ENCODE measurements around the gene BCL10. TPM values are rescaled to one million over a fixed set of nuclear protein-coding genes. Genes with fewer than 3 reads are reported as not detected.

The BCL10 gene
- total RNA-seq, 4 donors from 2014 or later = 14.9 to 24.0 (median 19.5) TPM

DNA sequence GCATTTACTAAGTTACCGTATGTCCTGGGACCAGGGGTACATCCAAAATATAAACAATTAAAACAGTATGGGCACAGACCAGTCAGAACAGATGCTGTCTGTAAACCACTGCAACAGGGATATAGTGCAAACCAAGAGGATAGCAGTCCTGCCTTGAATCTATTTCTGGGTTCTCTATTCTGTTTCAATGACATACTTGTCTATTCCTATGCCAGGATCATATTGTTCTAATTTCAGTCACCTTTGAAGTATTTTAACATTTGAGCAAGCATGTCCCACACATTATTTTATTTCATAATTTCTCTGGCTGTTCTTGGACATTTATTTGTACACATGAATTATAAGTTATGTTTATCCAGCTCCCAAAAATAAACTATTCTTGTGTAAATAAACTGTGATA is 47.5 kb downstream of the BCL10 start:
- TF ChIP-seq, protein P1, sequence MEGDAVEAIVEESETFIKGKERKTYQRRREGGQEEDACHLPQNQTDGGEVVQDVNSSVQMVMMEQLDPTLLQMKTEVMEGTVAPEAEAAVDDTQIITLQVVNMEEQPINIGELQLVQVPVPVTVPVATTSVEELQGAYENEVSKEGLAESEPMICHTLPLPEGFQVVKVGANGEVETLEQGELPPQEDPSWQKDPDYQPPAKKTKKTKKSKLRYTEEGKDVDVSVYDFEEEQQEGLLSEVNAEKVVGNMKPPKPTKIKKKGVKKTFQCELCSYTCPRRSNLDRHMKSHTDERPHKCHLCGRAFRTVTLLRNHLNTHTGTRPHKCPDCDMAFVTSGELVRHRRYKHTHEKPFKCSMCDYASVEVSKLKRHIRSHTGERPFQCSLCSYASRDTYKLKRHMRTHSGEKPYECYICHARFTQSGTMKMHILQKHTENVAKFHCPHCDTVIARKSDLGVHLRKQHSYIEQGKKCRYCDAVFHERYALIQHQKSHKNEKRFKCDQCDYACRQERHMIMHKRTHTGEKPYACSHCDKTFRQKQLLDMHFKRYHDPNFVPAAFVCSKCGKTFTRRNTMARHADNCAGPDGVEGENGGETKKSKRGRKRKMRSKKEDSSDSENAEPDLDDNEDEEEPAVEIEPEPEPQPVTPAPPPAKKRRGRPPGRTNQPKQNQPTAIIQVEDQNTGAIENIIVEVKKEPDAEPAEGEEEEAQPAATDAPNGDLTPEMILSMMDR (IDR thresholded peaks at IDR 0.05; ENCODE audit: low read depth) = no peak

DNA sequence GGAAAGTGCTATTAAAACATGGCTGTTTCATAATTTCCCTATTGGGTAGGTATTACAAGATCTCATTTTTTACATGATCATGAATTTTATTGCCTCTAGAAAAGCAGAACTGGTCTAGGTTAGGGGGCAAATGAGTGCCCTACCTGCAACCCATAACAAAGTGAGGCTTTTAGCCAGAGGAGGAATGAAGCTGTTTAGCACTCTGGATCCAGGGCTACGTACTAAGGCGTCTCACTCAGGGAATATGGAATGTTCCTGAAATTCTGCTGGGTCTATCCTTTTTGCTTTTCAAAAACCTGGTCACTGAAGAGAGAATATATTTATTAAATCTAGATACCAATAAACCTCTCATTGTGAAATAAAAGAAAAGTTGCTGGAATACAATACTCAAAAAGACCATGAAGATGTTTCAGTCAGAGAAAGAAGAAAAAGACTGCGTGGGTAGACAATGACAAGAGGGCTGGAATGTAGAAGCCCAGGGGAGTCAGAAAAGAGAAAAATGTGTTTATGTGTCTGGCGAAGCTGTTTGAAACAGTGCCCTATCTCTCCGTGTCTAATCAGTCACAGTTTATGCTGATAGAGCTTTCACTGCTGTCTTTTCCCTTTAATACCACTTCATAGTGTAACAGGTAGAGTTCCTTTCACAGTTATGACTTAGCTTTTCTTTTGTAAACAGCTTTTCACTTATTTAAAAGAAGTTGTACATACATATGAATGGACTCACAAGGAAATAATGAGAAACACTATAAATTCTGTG is 50.6 kb downstream of the BCL10 start:
- TF ChIP-seq, protein P1 (IDR thresholded peaks at IDR 0.05; ENCODE audit: low read depth) = no peak

DNA sequence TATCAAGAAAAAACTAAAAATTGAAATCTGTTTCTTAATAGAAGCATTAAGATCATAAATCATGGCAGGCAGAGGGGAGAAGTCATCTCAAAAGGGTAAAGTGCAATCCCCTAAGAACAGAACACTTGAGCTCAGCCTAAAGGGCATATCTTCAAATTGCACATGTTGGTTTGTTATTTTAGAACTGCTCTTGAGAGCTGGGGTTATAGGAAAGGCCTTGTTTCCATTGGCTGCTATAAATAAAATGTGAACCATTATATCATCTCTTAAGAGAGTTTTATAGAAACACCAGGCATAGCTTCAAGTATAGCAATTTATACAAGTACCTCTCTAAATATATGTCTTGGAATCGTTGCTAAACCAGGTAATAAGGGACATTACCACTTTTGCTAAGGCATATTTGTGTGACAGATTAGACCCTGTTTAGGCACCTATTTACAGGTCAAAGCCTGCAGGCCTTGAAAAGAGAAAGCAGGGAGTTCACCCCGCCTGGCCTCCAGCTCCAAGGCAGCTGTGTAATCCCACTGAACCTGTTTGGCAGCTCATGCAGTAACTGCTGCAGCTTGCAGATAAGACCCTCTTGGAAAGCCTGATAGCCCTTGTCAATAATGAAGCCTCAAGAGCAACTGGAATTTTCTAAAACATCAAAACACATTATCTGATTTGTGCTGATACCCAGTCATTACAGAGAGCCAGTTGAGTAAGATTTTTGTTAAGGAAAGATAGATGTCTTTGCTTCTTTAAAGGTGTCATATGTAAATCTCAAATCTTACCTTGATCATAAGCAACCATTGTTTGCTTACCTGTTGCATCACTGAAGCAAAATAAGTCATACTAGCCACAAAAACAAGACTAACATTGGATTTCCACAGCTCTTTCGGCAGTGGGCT is 51.5 kb downstream of the BCL10 start:
- TF ChIP-seq, protein P1 (IDR thresholded peaks at IDR 0.05; ENCODE audit: low read depth) = no peak

DNA sequence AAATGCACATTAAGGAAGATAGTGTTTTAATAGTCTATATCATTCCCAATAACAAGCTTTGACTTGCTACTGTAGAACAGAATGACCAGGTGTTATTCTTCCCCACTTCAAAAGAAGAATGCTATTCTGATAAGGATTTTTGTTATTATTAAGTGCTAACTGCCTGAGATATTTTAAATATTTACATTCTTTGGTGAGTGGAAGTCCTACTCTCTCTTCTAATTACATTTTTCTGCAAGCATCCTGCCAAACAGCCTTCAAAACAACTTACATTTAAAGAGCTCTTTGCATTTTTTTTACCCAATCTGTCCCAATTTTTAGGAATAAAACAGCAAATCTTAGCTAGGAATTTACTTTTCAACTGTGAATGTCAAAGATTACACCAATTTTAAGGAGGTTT is 52.1 kb downstream of the BCL10 start:
- TF ChIP-seq, protein P1 (IDR thresholded peaks at IDR 0.05; ENCODE audit: low read depth) = no peak

DNA sequence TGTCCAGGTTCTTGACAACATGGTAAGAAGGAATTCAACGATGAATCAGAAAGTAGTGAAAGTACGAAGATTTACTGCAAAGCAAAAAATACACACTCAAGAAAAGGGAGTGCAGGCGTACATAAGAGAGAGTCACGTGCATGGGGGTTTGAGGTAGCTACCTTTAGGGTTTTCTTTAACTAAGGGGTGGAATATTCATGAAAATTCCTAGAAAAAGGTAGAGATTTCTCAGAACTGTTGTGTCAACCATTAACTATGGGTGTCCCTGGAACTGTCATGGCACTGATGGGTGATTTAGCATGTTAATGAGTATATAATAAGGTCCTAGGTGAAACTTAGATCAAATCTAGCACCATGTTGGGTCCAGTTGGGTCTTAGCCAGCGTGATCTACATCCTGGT is 53.1 kb downstream of the BCL10 start:
- TF ChIP-seq, protein P1 (IDR thresholded peaks at IDR 0.05; ENCODE audit: low read depth) = no peak

DNA sequence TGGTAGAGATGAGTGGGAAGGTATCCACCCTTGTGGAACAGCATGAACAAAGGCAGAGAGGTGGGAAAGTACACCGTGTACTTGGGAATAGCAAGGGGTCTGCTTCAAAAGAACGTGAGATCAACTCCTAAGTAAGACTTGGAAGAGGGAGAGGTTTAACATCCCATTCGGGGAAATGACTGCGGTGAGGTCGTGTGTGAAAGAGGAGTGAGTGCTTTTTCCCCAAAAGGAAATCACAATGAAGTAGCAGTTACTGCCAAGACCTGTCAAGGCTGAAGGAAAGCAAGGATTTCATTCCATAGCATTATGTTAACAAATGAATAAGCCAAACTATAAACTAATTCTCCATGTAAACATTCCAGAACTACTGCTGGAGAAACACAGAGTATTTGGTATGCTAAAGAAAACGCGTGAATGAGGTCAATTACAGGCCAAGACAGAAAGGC is 55.7 kb downstream of the BCL10 start:
- TF ChIP-seq, protein P1 (IDR thresholded peaks at IDR 0.05; ENCODE audit: low read depth) = no peak

Measured in subcutaneous adipose tissue (tissue), 4 donors.